Mammary epithelial cell (primary cell): ENCODE results near the gene GPR146.

ENCODE experiments used
- CTCF ChIP-seq, 2 donors: IDR thresholded peaks in 1 of 2; conservative IDR thresholded peaks in 1 of 2; 2 replicates each; pipeline ENCODE4 v1.5.1; 2011 to 2012; ENCODE audit warnings: inconsistent platforms in 2 of 2, low read length in 2 of 2, mild to moderate bottlenecking in 2 of 2, control low read depth in 1 of 2, low read depth in 1 of 2; ENCODE audit not compliant: insufficient read depth in 1 of 2; ENCODE audit errors: extremely low read depth in 1 of 2
- EZH2 ChIP-seq: IDR thresholded peaks from 2 replicates; pipeline ENCODE4 v1.6.1; 2012; ENCODE audit warnings: low read length, inconsistent platforms, borderline replicate concordance

GRCh38 chr7:1068619-1069018 is 24.3 kb downstream of the GPR146 start:
- TF ChIP-seq CTCF (conservative IDR thresholded peaks at IDR 0.05 in 1 of 2, IDR thresholded peaks at IDR 0.05 in 1 of 2; ENCODE audit: extremely low read depth in 1 of 2, insufficient read depth in 1 of 2, low read depth in 1 of 2, low read length in 2 of 2) (no peak), EZH2 (no peak)
